H9 (cell line): ENCODE measurements around the gene APBA2. TPM values are rescaled to one million over a fixed set of nuclear protein-coding genes. Genes with fewer than 3 reads are reported as not detected.
"Not testable (repeated sequence)": the region's sequence is repeated elsewhere in the genome, so short reads cannot be mapped to it uniquely, and the experiment has no call there.

Source experiments
- DNase-seq: peaks from one replicate; pipeline ENCODE4 v3.0.0-alpha.2; 2017
- H2AFZ ChIP-seq: one replicate; pipeline ENCODE4 v1.6.1; 2013; ENCODE audit warnings: mild to moderate bottlenecking, low read length, control low read depth, moderate library complexity
- H2AK5ac ChIP-seq: 2 replicates; pipeline ENCODE4 v1.6.1; 2013; ENCODE audit warnings: low read length, control low read depth, mixed read lengths; ENCODE audit not compliant: insufficient read length
- H2BK120ac ChIP-seq: one replicate; pipeline ENCODE4 v1.6.1; 2013; ENCODE audit warnings: low read depth, mild to moderate bottlenecking, low read length, control low read depth, inconsistent platforms; ENCODE audit not compliant: poor library complexity, severe bottlenecking
- H2BK12ac ChIP-seq: 2 replicates; pipeline ENCODE4 v1.6.1; 2013; ENCODE audit warnings: low read length, control low read depth, mixed read lengths, low read depth; ENCODE audit not compliant: insufficient read length
- H2BK15ac ChIP-seq: 2 replicates; pipeline ENCODE4 v1.6.1; 2013; ENCODE audit warnings: low read depth, low read length, control low read depth
- H2BK20ac ChIP-seq: one replicate; pipeline ENCODE4 v1.6.1; 2013; ENCODE audit warnings: low read depth, mild to moderate bottlenecking, low read length, control low read depth, inconsistent platforms; ENCODE audit not compliant: poor library complexity, severe bottlenecking
- H2BK5ac ChIP-seq: 2 replicates; pipeline ENCODE4 v1.6.1; 2013; ENCODE audit warnings: low read length, control low read depth, mixed read lengths; ENCODE audit not compliant: insufficient read length
- H3K14ac ChIP-seq: 2 replicates; pipeline ENCODE4 v1.6.1; 2013; ENCODE audit warnings: low read length, control low read depth; ENCODE audit not compliant: insufficient read depth
- H3K18ac ChIP-seq: 2 replicates; pipeline ENCODE4 v1.6.1; 2013; ENCODE audit warnings: low read depth, mild to moderate bottlenecking, mixed read lengths, low read length, control low read depth; ENCODE audit not compliant: insufficient read length
- H3K23ac ChIP-seq: 2 replicates; pipeline ENCODE4 v1.6.1; 2013; ENCODE audit warnings: low read length, control low read depth, mixed read lengths, low read depth; ENCODE audit not compliant: insufficient read length
- H3K23me2 ChIP-seq: 2 replicates; pipeline ENCODE4 v1.6.1; 2013; ENCODE audit warnings: low read depth, mild to moderate bottlenecking, mixed read lengths, low read length, control low read depth; ENCODE audit not compliant: insufficient read length, poor library complexity, severe bottlenecking
- H3K27ac ChIP-seq: 2 replicates; pipeline ENCODE4 v1.5.1; 2013; ENCODE audit warnings: low read length, control low read depth, mixed read lengths, low read depth; ENCODE audit not compliant: insufficient read length
- H3K27me3 ChIP-seq: 2 replicates; pipeline ENCODE4 v1.6.1; 2013; ENCODE audit warnings: low read length, control low read depth, inconsistent platforms; ENCODE audit not compliant: insufficient read depth
- H3K4ac ChIP-seq: 2 replicates; pipeline ENCODE4 v1.6.1; 2013; ENCODE audit warnings: low read depth, mild to moderate bottlenecking, control low read depth, inconsistent platforms, low read length, moderate library complexity
- H3K4me1 ChIP-seq: 2 replicates; pipeline ENCODE4 v1.6.1; 2013; ENCODE audit warnings: low read length, control low read depth, inconsistent platforms; ENCODE audit not compliant: insufficient read depth
- H3K4me2 ChIP-seq: 2 replicates; pipeline ENCODE4 v1.6.1; 2013; ENCODE audit warnings: low read length, control low read depth, mixed read lengths; ENCODE audit not compliant: insufficient read length, insufficient read depth
- H3K56ac ChIP-seq: 2 replicates; pipeline ENCODE4 v1.6.1; 2013; ENCODE audit warnings: low read depth, mild to moderate bottlenecking, mixed read lengths, low read length, control low read depth; ENCODE audit not compliant: insufficient read length
- H3K79me1 ChIP-seq: 2 replicates; pipeline ENCODE4 v1.6.1; 2013; ENCODE audit warnings: low read depth, mild to moderate bottlenecking, moderate library complexity, low read length, control low read depth, inconsistent platforms; ENCODE audit not compliant: insufficient read depth, poor library complexity, severe bottlenecking
- H3K79me2 ChIP-seq: 2 replicates; pipeline ENCODE4 v1.6.1; 2013; ENCODE audit warnings: low read length, control low read depth, inconsistent platforms; ENCODE audit not compliant: insufficient read depth
- H3K9ac ChIP-seq: 2 replicates; pipeline ENCODE4 v1.6.1; 2013; ENCODE audit warnings: low read length, control low read depth, mixed read lengths; ENCODE audit not compliant: insufficient read length; ENCODE audit errors: extremely low read depth
- H3K9me3 ChIP-seq: one replicate; pipeline ENCODE4 v1.6.1; 2013; ENCODE audit warnings: low read depth, low read length, inconsistent platforms; ENCODE audit not compliant: control insufficient read depth
- H3T11ph ChIP-seq: one replicate; pipeline ENCODE4 v1.6.1; 2013; ENCODE audit warnings: mild to moderate bottlenecking, low read length, control low read depth, inconsistent platforms
- H4K20me1 ChIP-seq: one replicate; pipeline ENCODE4 v1.6.1; 2013; ENCODE audit not compliant: control insufficient read depth, insufficient read length, insufficient read depth
- H4K5ac ChIP-seq: 2 replicates; pipeline ENCODE4 v1.6.1; 2013; ENCODE audit warnings: low read depth, mild to moderate bottlenecking, mixed read lengths, low read length, control low read depth; ENCODE audit not compliant: insufficient read length
- H4K8ac ChIP-seq: replicated peaks from 2 replicates; pipeline ENCODE4 v1.6.1; 2013; ENCODE audit warnings: low read length, control low read depth, mixed read lengths, low read depth; ENCODE audit not compliant: insufficient read length
- H4K91ac ChIP-seq: 2 replicates; pipeline ENCODE4 v1.6.1; 2013; ENCODE audit warnings: low read depth, mild to moderate bottlenecking, moderate library complexity, mixed read lengths, low read length, control low read depth; ENCODE audit not compliant: insufficient read length
- H3K27ac Mint-ChIP-seq, 3 experiments: 2 replicates in 2 of 3; 3 replicates in 1 of 3; pipeline ENCODE4 v1.8.0; 2020 to 2021; ENCODE audit warnings: mixed read lengths in 3 of 3, mild to moderate bottlenecking in 1 of 3, moderate library complexity in 1 of 3
- H3K27me3 Mint-ChIP-seq: 2 replicates; pipeline ENCODE4 v1.8.0; 2021; ENCODE audit warnings: low read depth, mild to moderate bottlenecking, moderate library complexity, mixed read lengths
- H3K36me3 Mint-ChIP-seq, 3 experiments: 2 replicates in 2 of 3; 3 replicates in 1 of 3; pipeline ENCODE4 v1.8.0; 2020 to 2021; ENCODE audit warnings: low read depth in 3 of 3, mixed read lengths in 3 of 3; ENCODE audit not compliant: insufficient read depth in 1 of 3
- H3K4me1 Mint-ChIP-seq, 2 experiments: 2 replicates each; pipeline ENCODE4 v1.8.0; 2020; ENCODE audit warnings: mixed read lengths in 2 of 2
- H3K4me3 Mint-ChIP-seq, 2 experiments: 2 replicates in 1 of 2; 3 replicates in 1 of 2; pipeline ENCODE4 v1.8.0; 2020 to 2021; ENCODE audit warnings: mild to moderate bottlenecking in 2 of 2, mixed read lengths in 2 of 2, moderate library complexity in 1 of 2
- H3K9me3 Mint-ChIP-seq, 2 experiments: 2 replicates in 1 of 2; 3 replicates in 1 of 2; pipeline ENCODE4 v1.8.0; 2020; ENCODE audit warnings: mild to moderate bottlenecking in 2 of 2, mixed read lengths in 2 of 2, moderate library complexity in 1 of 2
- whole genome bisulfite sequencing: extraction: QIAGEN DNeasy Blood & Tissue Kit; methylation state at CpG from one replicate; pipeline ENCODE4 v1.1.7; 2013; ENCODE audit warnings: missing lambda C conversion rate, low lambda C conversion rate, mixed read lengths; ENCODE audit not compliant: insufficient read length; ENCODE audit errors: extremely low coverage; 5-methylcytosine and 5-hydroxymethylcytosine counted together
- total RNA-seq: library from RNA; stranded (reverse); gene quantifications from 2 replicates; pipeline ENCODE4 v1.2.1, GENCODE V29; 2021

APBA2 gene
- total RNA-seq, 1 experiment from 2014 or later, result 14.3 TPM

GRCh38 chr15:28847959-28848358, 37.8 kb upstream of the APBA2 start:
- not testable (repeated sequence) for H3K27ac ChIP-seq, H2BK15ac ChIP-seq, H4K5ac ChIP-seq, H4K91ac ChIP-seq, H2AFZ ChIP-seq, H3K4me1 ChIP-seq, H3K36me3 Mint-ChIP-seq, H3K4me2 ChIP-seq, H2AK5ac ChIP-seq, H3K23ac ChIP-seq, H3K9ac ChIP-seq, H3K27ac Mint-ChIP-seq, H3K27me3 Mint-ChIP-seq, H4K8ac ChIP-seq, H3K4me1 Mint-ChIP-seq, H3K4me3 Mint-ChIP-seq, H3K79me1 ChIP-seq, H2BK20ac ChIP-seq, H2BK12ac ChIP-seq, H3K56ac ChIP-seq, H3K14ac ChIP-seq, H4K20me1 ChIP-seq, DNase-seq, H3K18ac ChIP-seq, H3K9me3 ChIP-seq, H3K79me2 ChIP-seq, H3K4ac ChIP-seq, H2BK120ac ChIP-seq, H3K23me2 ChIP-seq, H3K27me3 ChIP-seq, H2BK5ac ChIP-seq, H3T11ph ChIP-seq
- peaks cover 9 to 12% of the 10 kb centered on the region in 2 experiments for H3K9me3 Mint-ChIP-seq
- no CpG with 5 or more reads among the region's 9 CpGs for WGBS

- not testable (repeated sequence) for H3K23ac ChIP-seq, H4K20me1 ChIP-seq, H4K91ac ChIP-seq, H3K27ac Mint-ChIP-seq, H4K8ac ChIP-seq, H3K79me1 ChIP-seq, H3K27me3 Mint-ChIP-seq, H3K36me3 Mint-ChIP-seq, H2BK12ac ChIP-seq, H3K79me2 ChIP-seq, H3K56ac ChIP-seq, H3K14ac ChIP-seq, H2BK20ac ChIP-seq, H3K23me2 ChIP-seq, H3K9ac ChIP-seq, H3K27me3 ChIP-seq, H3K27ac ChIP-seq, H3K18ac ChIP-seq, H3K4ac ChIP-seq, H2BK120ac ChIP-seq, H3K4me2 ChIP-seq, H2BK5ac ChIP-seq, H2BK15ac ChIP-seq, H4K5ac ChIP-seq, H3K4me3 Mint-ChIP-seq, H3T11ph ChIP-seq, H3K4me1 ChIP-seq, H3K9me3 ChIP-seq, H2AFZ ChIP-seq, DNase-seq, H2AK5ac ChIP-seq
- Mint-ChIP-seq H3K4me1 (peaks cover 8 to 13% of the 10 kb centered on the region in 2 experiments), H3K9me3 (peaks cover 7 to 12% of the 10 kb centered on the region in 2 experiments)
- WGBS, result 100% methylated on average over 1 of the region's 13 CpGs
Measured at GRCh38 chr15:28848521-28848920, 37.3 kb upstream of the APBA2 start, which contains the start of gene GOLGA6L7. Gene GOLGA6L7 (minus strand): TSS chr15:28848644. CDS start chr15:28848549, 95 bp downstream.
